GM19397 (cell line): ENCODE results near the gene PALLD.

Experiments used
- ATAC-seq: cut with Tn5 transposase; IDR thresholded peaks from one replicate; pipeline ENCODE4 v1.9.1; 2021; ENCODE audit warnings: mild to moderate bottlenecking, moderate library complexity; ENCODE audit not compliant: unreplicated experiment

The PALLD gene

DNA sequence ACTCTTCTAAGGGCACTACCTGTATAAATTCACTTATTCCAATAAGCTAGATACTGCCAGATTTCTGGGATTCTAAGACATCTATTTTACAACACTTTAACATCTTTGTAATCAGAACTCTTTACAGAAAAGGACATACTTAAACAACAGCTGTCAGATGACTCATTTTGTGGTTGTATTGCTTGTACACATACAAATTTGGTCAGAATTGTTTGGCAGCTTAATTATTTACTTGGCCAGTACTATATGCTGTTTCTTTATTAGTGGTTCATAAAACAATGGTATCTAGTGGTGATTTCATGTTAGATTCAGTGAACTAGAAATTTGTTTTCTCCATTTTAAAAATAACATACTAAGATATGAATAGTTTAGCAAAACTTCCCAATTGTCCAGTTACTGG lies 27.2 kb downstream of the PALLD start:
- no peak for ATAC-seq

DNA sequence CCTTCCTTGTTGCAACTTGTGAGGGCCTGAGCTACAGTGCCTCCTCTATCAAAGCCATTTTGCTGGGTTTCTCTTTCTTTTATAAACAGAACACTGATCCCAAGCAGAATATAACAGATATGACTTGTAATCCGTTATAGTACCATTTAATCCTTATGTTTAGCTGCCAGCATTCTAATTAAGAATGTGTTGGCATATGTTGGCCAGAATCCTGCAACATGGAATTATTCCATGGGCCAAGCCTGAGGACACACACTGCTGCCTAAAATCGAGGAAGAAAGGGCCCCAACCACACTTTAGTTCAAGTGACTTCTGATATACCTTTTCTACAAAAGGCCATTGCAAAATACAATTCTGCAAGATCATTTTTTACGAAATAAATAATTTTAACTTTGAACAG lies 28.0 kb downstream of the PALLD start:
- ATAC-seq = no peak

GRCh38 chr4:168527560-168527959 lies 30.7 kb downstream of the PALLD start:
- no peak for ATAC-seq

- no peak for ATAC-seq
Observed at GRCh38 chr4:168528131-168528949, 31.5 kb downstream of the PALLD start.

DNA sequence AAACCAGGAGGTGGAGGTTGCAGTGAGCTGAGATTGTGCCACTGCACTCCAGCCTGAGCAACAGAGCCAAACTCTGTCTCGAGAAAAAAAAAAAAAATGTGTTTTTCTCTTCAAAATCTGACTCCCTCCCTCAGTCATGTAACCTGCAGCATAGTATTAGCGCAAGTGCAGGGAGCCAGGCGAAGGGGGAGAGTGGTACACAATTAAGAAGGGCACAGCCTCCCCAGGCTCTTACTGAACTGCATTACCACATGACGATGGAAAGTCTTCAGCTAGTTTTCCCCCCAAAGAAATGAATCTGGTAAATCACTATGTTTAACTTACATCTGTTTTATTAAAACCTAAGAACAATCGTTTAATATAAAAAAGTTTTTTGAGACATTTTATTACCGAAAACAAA lies 32.4 kb downstream of the PALLD start:
- no peak for ATAC-seq

- no peak for ATAC-seq
Observed at GRCh38 chr4:168531305-168531704, 34.5 kb downstream of the PALLD start.

DNA sequence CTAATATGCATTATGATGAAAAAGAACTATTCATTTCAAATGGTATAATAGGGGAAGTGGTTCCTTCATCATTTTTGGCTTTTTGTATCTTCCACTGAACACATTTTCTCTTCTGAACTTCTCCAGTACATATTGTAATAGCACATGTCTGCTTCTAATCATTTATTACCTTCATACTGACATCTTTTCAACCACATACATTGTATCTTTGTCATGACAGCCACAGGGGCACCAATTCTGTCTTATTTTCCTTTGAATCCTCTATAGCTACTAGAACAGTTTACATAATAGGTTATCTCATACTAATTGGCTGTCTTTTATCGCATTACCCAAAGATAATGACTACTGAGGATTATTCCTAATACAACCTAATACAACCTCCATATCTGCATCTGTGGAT lies 37.7 kb downstream of the PALLD start:
- ATAC-seq = no peak

- no peak for ATAC-seq
Observed at GRCh38 chr4:168535689-168536088, 38.8 kb downstream of the PALLD start.

DNA sequence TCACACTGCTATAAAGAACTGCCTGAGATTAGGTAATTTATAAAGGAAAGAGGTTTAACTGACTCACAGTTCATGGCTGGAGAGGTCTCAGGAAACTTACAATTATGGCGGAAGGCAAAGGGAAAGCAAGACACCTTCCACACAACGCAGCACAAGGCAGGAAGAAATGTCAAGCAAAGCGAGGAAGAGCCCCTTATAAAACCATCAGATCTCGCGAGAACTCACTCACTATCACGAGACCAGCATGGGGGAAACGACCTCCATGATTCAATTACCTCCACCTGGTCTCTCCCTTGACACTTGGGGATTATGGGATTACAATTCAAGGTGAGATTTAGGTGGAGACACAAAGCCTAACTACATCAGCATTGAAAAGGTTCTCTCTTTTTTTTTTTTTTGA lies 39.6 kb downstream of the PALLD start:
- ATAC-seq = no peak

GRCh38 chr4:168537086-168537485 lies 40.2 kb downstream of the PALLD start:
- no peak for ATAC-seq

GRCh38 chr4:168537571-168537970 lies 40.7 kb downstream of the PALLD start:
- ATAC-seq = no peak

- ATAC-seq = no peak
Observed at GRCh38 chr4:168538632-168539031, 41.8 kb downstream of the PALLD start.

GRCh38 chr4:168540086-168540485 lies 43.2 kb downstream of the PALLD start:
- no peak for ATAC-seq

GRCh38 chr4:168540503-168541265 lies 43.8 kb downstream of the PALLD start:
- ATAC-seq = no peak

GRCh38 chr4:168541266-168541953 lies 44.6 kb downstream of the PALLD start:
- no peak for ATAC-seq

DNA sequence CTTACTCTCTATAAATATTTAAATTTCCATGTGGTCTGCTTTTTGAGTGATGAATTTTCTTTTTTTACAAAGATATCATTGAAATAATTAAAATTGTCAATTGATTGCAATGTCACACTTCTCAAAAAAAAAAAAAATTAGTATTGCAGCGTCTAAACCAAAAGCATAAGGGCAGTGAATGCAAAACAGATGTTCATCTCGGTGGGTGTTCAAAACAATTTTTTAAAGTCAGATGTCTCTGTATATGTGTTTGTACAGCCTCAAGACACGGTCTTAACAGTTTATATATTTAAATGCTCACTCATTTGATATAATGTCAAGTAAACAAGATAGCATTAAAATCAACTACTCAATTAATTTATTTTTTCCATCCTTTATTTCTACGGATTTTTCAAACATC lies 52.3 kb downstream of the PALLD start:
- ATAC-seq = no peak

- ATAC-seq = no peak
Observed at GRCh38 chr4:168550064-168550766, 53.4 kb downstream of the PALLD start.

DNA sequence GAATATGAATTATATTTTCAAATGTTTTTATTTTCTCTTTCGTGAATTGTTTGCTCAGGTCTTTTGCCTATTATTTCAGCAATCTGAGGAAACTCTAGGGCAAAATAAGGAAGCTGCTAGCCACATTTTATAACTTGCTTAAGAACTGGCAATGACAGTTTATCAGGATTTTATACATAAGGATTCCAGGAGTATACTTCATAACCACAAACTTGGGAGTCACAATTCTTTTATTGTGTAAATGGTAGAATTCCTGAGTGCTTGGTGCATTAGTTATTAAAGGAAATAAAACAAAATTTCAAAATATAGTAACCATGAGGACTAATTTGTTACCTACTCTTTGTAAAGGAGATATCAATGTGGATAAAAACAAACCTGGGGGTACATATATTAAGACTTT lies 54.4 kb downstream of the PALLD start:
- ATAC-seq = no peak

DNA sequence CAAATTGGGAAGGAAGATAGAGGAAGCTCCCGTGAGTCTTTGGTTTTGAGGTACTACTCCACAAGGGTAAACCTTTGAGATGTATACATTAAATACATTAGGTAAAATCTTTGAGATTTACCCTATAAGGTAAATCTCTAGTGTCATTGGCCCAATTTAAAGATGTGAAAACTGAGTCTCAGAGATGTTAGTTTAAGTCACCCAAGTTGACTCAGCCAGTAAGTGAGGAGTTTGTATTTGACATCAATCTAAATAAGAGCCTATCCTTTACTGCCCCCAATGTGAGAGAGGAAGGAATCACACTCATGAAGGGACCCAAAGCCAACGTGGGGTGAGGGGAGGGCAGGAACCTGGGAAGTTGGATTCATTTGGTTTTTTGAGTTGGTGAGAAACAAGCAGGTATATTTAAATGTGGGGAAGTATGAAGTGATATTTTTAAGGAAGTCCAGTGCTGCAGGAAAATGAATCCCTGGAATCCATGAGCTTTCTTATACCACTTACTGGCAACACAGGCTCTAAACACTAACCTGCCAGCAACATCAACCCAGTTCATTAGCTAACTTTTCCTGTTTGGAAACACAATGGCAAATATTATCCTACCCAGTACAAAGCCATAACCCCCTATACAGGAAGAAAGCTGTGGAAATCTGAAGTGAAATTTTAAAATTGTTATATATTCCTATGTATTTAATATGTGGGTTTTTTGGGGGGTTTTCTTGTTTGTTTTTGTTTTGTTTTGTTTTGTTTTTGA lies 55.3 kb downstream of the PALLD start:
- no peak for ATAC-seq

DNA sequence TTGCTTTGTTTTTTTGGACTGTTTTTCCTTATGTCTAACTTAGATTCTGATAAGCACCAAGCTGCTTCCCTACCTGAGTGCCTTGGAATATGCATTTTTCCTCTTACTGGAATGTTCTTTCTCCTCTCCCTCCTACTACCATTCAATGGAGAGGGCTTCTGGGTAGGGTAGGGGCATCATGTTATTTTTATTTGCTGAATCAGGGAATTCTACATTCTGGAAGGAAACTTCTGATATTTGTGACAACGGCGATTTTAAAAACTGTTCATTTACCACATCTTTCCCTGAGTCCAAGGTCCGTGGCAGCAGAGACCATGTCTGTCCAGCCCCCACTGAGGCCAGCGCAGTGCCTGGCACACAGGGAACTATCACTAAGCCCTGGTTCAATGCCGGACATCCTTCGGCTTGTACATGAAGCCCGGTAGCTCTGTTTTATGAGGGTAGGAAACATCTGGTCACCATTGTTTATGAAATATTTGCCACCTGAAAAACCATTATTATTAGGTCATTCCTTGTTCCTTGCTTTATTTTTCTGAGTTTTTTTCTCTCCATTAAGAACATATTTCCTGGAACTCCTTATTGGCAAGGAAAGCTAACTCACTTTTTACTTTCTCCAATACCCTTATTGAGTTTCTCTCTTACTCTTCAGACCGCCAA lies 57.0 kb downstream of the PALLD start:
- no peak for ATAC-seq
